Measurements from ENCODE around the gene USP6NL.

Gene USP6NL

GRCh38 chr10:11448190-11448544 lies 163.3 kb downstream of the USP6NL start:
- H3K4me1 ChIP-seq (ENCODE audit: insufficient read depth, low read length) = 0 out of 2 replicates have a peak, but pooled peaks cover 3% of the 10 kb centered on the region
- no peak overlapping the region for H3K4me3 ChIP-seq (ENCODE audit: low read length)
- H3K27ac ChIP-seq (ENCODE audit: low read length) = no peak overlapping the region
- H3K36me3 ChIP-seq (ENCODE audit: insufficient read depth, low read depth, low read length) = no peaks in the 10 kb centered on the region
- H3K9ac ChIP-seq (ENCODE audit: low read depth, low read length) = no peak overlapping the region
- H3K27me3 ChIP-seq (ENCODE audit: insufficient read depth, low read length) = no peaks in the 10 kb centered on the region
- H3K9me3 ChIP-seq (ENCODE audit: insufficient read depth, low read depth, low read length) = no peaks in the 10 kb centered on the region

DNA sequence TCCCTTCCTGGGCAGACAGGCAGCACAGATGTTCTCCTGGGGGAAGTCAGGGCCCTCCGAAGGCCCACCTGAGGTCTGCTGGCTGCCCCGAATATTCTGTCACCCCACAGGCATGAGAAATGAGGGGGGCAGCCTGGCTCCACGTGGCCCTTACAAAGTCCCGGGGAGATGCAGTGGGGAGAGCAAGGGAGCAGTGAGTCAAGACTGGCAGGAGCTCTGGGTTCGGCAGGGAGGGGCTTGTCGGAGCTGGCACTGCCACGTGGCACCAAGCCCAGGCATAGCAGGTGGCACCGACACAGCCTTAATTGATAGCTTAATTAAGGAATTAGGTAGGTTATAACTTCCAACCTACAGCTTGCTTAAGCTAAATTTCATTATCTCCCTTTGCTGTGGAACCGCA lies 163.9 kb downstream of the USP6NL start:
- H3K9me3 ChIP-seq (ENCODE audit: insufficient read depth, low read depth, low read length) = no peaks in the 10 kb centered on the region
- H3K27ac ChIP-seq (ENCODE audit: low read length) = no peak overlapping the region
- H3K36me3 ChIP-seq (ENCODE audit: insufficient read depth, low read depth, low read length) = no peaks in the 10 kb centered on the region
- no peak overlapping the region for H3K9ac ChIP-seq (ENCODE audit: low read depth, low read length)
- H3K27me3 ChIP-seq (ENCODE audit: insufficient read depth, low read length) = no peaks in the 10 kb centered on the region
- H3K4me1 ChIP-seq (ENCODE audit: insufficient read depth, low read length) = 0 out of 2 replicates have a peak, but pooled peaks cover 3% of the 10 kb centered on the region
- H3K4me3 ChIP-seq (ENCODE audit: low read length) = no peak overlapping the region

DNA sequence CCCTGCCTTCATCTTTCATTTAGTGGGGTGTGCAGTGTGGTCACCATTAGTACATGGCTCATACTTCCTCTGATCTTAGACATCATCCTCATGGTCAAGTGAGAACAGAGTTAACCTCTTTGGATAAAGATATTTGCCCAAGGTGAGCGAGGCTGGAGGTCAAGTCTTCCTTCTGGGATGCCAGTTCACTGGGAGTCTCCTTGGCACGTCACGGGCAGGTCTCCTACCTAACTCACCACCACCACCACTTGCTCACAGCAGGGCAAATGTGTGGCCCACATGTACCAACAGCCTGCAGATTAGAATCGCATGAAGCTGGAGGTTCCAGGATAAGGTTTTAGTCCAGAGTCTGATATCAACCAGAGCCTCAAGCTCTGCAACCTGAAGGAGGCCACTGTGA lies 164.6 kb downstream of the USP6NL start:
- Histone ChIP-seq H3K27ac (ENCODE audit: low read length) (no peak overlapping the region), H3K9ac (ENCODE audit: low read depth, low read length) (no peak overlapping the region), H3K4me3 (ENCODE audit: low read length) (no peak overlapping the region), H3K36me3 (ENCODE audit: insufficient read depth, low read depth, low read length) (no peaks in the 10 kb centered on the region), H3K27me3 (ENCODE audit: insufficient read depth, low read length) (no peaks in the 10 kb centered on the region), H3K4me1 (ENCODE audit: insufficient read depth, low read length) (0 out of 2 replicates have a peak, but pooled peaks cover 3% of the 10 kb centered on the region), H3K9me3 (ENCODE audit: insufficient read depth, low read depth, low read length) (no peaks in the 10 kb centered on the region)

- Histone ChIP-seq H3K27ac (ENCODE audit: low read length) (no peak overlapping the region), H3K27me3 (ENCODE audit: insufficient read depth, low read length) (no peaks in the 10 kb centered on the region), H3K36me3 (ENCODE audit: insufficient read depth, low read depth, low read length) (no peaks in the 10 kb centered on the region), H3K9ac (ENCODE audit: low read depth, low read length) (no peak overlapping the region), H3K9me3 (ENCODE audit: insufficient read depth, low read depth, low read length) (no peaks in the 10 kb centered on the region), H3K4me3 (ENCODE audit: low read length) (no peak overlapping the region), H3K4me1 (ENCODE audit: insufficient read depth, low read length) (0 out of 2 replicates have a peak, but pooled peaks cover 3% of the 10 kb centered on the region)
Observed at GRCh38 chr10:11446133-11446532, 165.3 kb downstream of the USP6NL start.

GRCh38 chr10:11444531-11445228 lies 166.8 kb downstream of the USP6NL start:
- Histone ChIP-seq H3K27ac (ENCODE audit: low read length) (no peak overlapping the region), H3K9ac (ENCODE audit: low read depth, low read length) (no peak overlapping the region), H3K4me1 (ENCODE audit: insufficient read depth, low read length) (peaks cover 8% of the 10 kb centered on the region; the same call in 1 of the 2 replicates), H3K4me3 (ENCODE audit: low read length) (no peak overlapping the region), H3K9me3 (ENCODE audit: insufficient read depth, low read depth, low read length) (no peaks in the 10 kb centered on the region), H3K36me3 (ENCODE audit: insufficient read depth, low read depth, low read length) (no peaks in the 10 kb centered on the region), H3K27me3 (ENCODE audit: insufficient read depth, low read length) (no peaks in the 10 kb centered on the region)

- no peaks in the 10 kb centered on the region for H3K27me3 ChIP-seq (ENCODE audit: insufficient read depth, low read length)
- H3K9me3 ChIP-seq (ENCODE audit: insufficient read depth, low read depth, low read length) = no peaks in the 10 kb centered on the region
- no peak overlapping the region for H3K9ac ChIP-seq (ENCODE audit: low read depth, low read length)
- peaks cover 8% of the 10 kb centered on the region; the same call in 1 of the 2 replicates for H3K4me1 ChIP-seq (ENCODE audit: insufficient read depth, low read length)
- H3K36me3 ChIP-seq (ENCODE audit: insufficient read depth, low read depth, low read length) = no peaks in the 10 kb centered on the region
- no peak overlapping the region for H3K4me3 ChIP-seq (ENCODE audit: low read length)
- no peak overlapping the region for H3K27ac ChIP-seq (ENCODE audit: low read length)
Observed at GRCh38 chr10:11444155-11444530, 167.3 kb downstream of the USP6NL start.

- H3K36me3 ChIP-seq (ENCODE audit: insufficient read depth, low read depth, low read length) = no peaks in the 10 kb centered on the region
- H3K4me1 ChIP-seq (ENCODE audit: insufficient read depth, low read length) = peaks cover 5% of the 10 kb centered on the region; the same call in 1 of the 2 replicates
- H3K4me3 ChIP-seq (ENCODE audit: low read length) = no peak overlapping the region
- no peak overlapping the region for H3K27ac ChIP-seq (ENCODE audit: low read length)
- no peaks in the 10 kb centered on the region for H3K9me3 ChIP-seq (ENCODE audit: insufficient read depth, low read depth, low read length)
- H3K9ac ChIP-seq (ENCODE audit: low read depth, low read length) = no peak overlapping the region
- no peaks in the 10 kb centered on the region for H3K27me3 ChIP-seq (ENCODE audit: insufficient read depth, low read length)
Observed at GRCh38 chr10:11443468-11444154, 167.8 kb downstream of the USP6NL start.

GRCh38 chr10:11442001-11442773 lies 169.3 kb downstream of the USP6NL start:
- H3K36me3 ChIP-seq (ENCODE audit: insufficient read depth, low read depth, low read length) = no peaks in the 10 kb centered on the region
- no peak overlapping the region for H3K9ac ChIP-seq (ENCODE audit: low read depth, low read length)
- H3K4me3 ChIP-seq (ENCODE audit: low read length) = no peak overlapping the region
- H3K27me3 ChIP-seq (ENCODE audit: insufficient read depth, low read length) = no peaks in the 10 kb centered on the region
- no peaks in the 10 kb centered on the region for H3K9me3 ChIP-seq (ENCODE audit: insufficient read depth, low read depth, low read length)
- no peak overlapping the region for H3K27ac ChIP-seq (ENCODE audit: low read length)
- H3K4me1 ChIP-seq (ENCODE audit: insufficient read depth, low read length) = peaks cover 5% of the 10 kb centered on the region; the same call in 1 of the 2 replicates

- H3K27ac ChIP-seq (ENCODE audit: low read length) = no peak overlapping the region
- no peaks in the 10 kb centered on the region for H3K9me3 ChIP-seq (ENCODE audit: insufficient read depth, low read depth, low read length)
- no peaks in the 10 kb centered on the region for H3K36me3 ChIP-seq (ENCODE audit: insufficient read depth, low read depth, low read length)
- no peaks in the 10 kb centered on the region for H3K27me3 ChIP-seq (ENCODE audit: insufficient read depth, low read length)
- peaks cover 9% of the 10 kb centered on the region; the same call in 1 of the 2 replicates for H3K4me1 ChIP-seq (ENCODE audit: insufficient read depth, low read length)
- H3K4me3 ChIP-seq (ENCODE audit: low read length) = no peak overlapping the region
- H3K9ac ChIP-seq (ENCODE audit: low read depth, low read length) = no peak overlapping the region
Observed at GRCh38 chr10:11441151-11441535, 170.3 kb downstream of the USP6NL start.

- Histone ChIP-seq H3K9me3 (ENCODE audit: insufficient read depth, low read depth, low read length) (no peaks in the 10 kb centered on the region), H3K4me3 (ENCODE audit: low read length) (no peak overlapping the region), H3K9ac (ENCODE audit: low read depth, low read length) (no peak overlapping the region), H3K36me3 (ENCODE audit: insufficient read depth, low read depth, low read length) (no peaks in the 10 kb centered on the region), H3K27ac (ENCODE audit: low read length) (no peak overlapping the region), H3K27me3 (ENCODE audit: insufficient read depth, low read length) (no peaks in the 10 kb centered on the region), H3K4me1 (ENCODE audit: insufficient read depth, low read length) (peaks cover 16% of the 10 kb centered on the region; the same call in 1 of the 2 replicates)
Observed at GRCh38 chr10:11440250-11441150, 170.9 kb downstream of the USP6NL start.

DNA sequence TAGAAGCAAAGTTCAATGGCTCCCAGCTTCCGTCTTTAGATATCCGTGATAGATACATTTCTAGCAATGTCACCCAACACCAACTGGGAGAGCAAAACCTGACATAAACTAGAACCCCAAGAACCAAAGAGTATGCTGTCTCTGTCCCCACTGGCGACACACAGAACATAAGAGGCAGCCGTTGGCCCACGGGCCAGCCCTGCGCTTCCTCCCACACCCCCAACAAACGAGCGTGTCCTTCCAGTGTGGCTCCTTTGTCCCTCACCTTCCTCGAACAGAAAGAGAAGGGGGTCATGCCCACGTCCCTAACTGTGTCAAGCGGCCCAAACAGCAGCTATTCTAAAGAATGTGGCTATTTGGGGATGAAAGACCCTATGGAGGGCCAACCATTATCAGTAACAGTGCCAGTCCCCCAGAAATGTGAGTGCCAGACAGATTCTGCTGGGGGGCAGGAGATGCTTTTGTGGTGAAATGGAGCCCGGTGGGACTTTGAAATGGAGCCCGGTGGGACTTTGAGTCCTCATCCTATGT lies 171.9 kb downstream of the USP6NL start:
- H3K4me1 ChIP-seq (ENCODE audit: insufficient read depth, low read length) = peaks cover 23% of the 10 kb centered on the region; the same call in 1 of the 2 replicates
- H3K9me3 ChIP-seq (ENCODE audit: insufficient read depth, low read depth, low read length) = no peaks in the 10 kb centered on the region
- no peak overlapping the region for H3K9ac ChIP-seq (ENCODE audit: low read depth, low read length)
- no peaks in the 10 kb centered on the region for H3K27me3 ChIP-seq (ENCODE audit: insufficient read depth, low read length)
- no peak overlapping the region for H3K4me3 ChIP-seq (ENCODE audit: low read length)
- H3K27ac ChIP-seq (ENCODE audit: low read length) = no peak overlapping the region
- H3K36me3 ChIP-seq (ENCODE audit: insufficient read depth, low read depth, low read length) = no peaks in the 10 kb centered on the region
